Kidney (tissue), 14 donors: Measurements from ENCODE around the gene PTTG1IP2. TPM values are rescaled to one million over a fixed set of nuclear protein-coding genes. Genes with fewer than 3 reads are reported as not detected.
"Not testable (repeated sequence)": the region's sequence is repeated elsewhere in the genome, so short reads cannot be mapped to it uniquely, and the experiment has no call there.

ENCODE experiments used
- DNase-seq, 5 donors: peaks; one replicate each; pipeline ENCODE4 v3.0.0-alpha.2; 2013 to 2020
- FAIRE-seq: peaks from 2 replicates; lab custom pipeline; 2012; peaks lifted over from hg19 to GRCh38; lab: Jason Lieb, UNC
- H3K27ac ChIP-seq, 2 donors: one replicate each; pipeline ENCODE4 v1.7.0; 2013; ENCODE audit warnings: low read depth in 2 of 2, low read length in 2 of 2, inconsistent platforms in 1 of 2
- H3K27me3 ChIP-seq: one replicate; pipeline ENCODE4 v1.7.1; 2013; ENCODE audit warnings: low read length, inconsistent platforms; ENCODE audit not compliant: control insufficient read depth, insufficient read depth
- H3K36me3 ChIP-seq, 3 donors: one replicate each; pipeline versions ENCODE4 v1.7.0 to v1.7.1; 2013; ENCODE audit warnings: low read length in 3 of 3, control low read depth in 1 of 3, inconsistent platforms in 1 of 3; ENCODE audit not compliant: insufficient read depth in 3 of 3, control insufficient read depth in 2 of 3
- H3K4me1 ChIP-seq, 3 donors: one replicate each; pipeline versions ENCODE4 v1.7.0 to v1.7.1; 2013; ENCODE audit warnings: low read length in 3 of 3, inconsistent platforms in 1 of 3, low read depth in 1 of 3; ENCODE audit not compliant: control insufficient read depth in 2 of 3, insufficient read depth in 2 of 3
- H3K4me3 ChIP-seq, 3 donors: one replicate each; pipeline versions ENCODE4 v1.7.0 to v1.8.1; 2013; ENCODE audit warnings: low read length in 3 of 3, control low read depth in 1 of 3, inconsistent platforms in 1 of 3
- H3K9ac ChIP-seq, 3 donors: one replicate each; pipeline versions ENCODE4 v1.7.0 to v1.7.1; 2013; ENCODE audit warnings: low read length in 3 of 3, control low read depth in 1 of 3, inconsistent platforms in 1 of 3
- H3K9me3 ChIP-seq, 3 donors: one replicate each; pipeline versions ENCODE4 v1.7.0 to v1.7.1; 2013; ENCODE audit warnings: low read length in 3 of 3, control low read depth in 1 of 3, inconsistent platforms in 1 of 3; ENCODE audit not compliant: control insufficient read depth in 2 of 3, insufficient read depth in 1 of 3
- intact Hi-C: fragments of 100-400 bp; cut with DNase I; formaldehyde crosslinking; loops from one replicate; pipeline ENCODE4 v1.11.1; 2022
- polyA plus RNA-seq: library from polyadenylated mRNA; stranded (reverse); fragments of 350-450 nt; fragmentation: Illumina TruSeq; extraction: RNeasy Lipid Tissue Mini Kit (QIAGEN cat#74804); gene quantifications from one replicate; pipeline ENCODE4 v1.2.3, GENCODE V29; 2014; ENCODE audit warnings: low read depth, low replicate concordance; ENCODE audit not compliant: insufficient read depth
- total RNA-seq: library from RNA; stranded (reverse); fragmentation: NEBNext Ultra II Directional; extraction: Animal tissue kit (Norgen Biotek cat#: 25700); gene quantifications from one replicate; pipeline ENCODE4 v1.2.1, GENCODE V29; 2021
- TF ChIP-seq, protein P1 (sequence below): IDR thresholded peaks from 3 replicates; pipeline ENCODE4 v1.5.1; 2012; ENCODE audit warnings: mild to moderate bottlenecking, moderate library complexity, borderline replicate concordance; ENCODE audit not compliant: insufficient read depth; ENCODE audit errors: extremely low read depth
- donor health status: control.
- donor health status: control.
- donor health status: control.
- donor health status: control.
- donor health status: control.
- donor health status: DM: yes; HTN: yes; CAD: no.
- donor health status: Normal renal cell carcinoma (clear cell type).

Gene PTTG1IP2
- total and polyA plus RNA-seq, 2 donors from 2014 or later: not detected

DNA sequence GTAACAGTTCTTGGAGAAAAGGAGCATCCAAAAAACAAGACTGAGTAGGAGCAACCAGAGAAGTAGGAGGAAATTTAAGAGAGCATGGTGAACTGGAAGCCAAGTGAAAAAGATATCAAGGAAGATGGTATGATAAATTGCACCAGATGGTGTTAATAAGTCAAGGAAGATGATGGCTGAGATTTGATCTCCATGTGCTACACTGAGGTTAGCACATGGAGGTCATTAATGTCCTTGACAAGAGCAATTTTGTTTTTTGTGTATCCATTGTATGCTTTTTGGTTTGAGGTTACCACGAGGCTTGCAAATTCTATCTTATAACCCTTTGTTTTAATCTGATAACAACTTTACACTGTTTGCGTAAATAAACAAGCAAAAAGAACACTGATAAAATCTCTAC, 11.3 kb upstream of the PTTG1IP2 start:
- intact Hi-C loops: no loop called here
- TF ChIP-seq, protein P1, sequence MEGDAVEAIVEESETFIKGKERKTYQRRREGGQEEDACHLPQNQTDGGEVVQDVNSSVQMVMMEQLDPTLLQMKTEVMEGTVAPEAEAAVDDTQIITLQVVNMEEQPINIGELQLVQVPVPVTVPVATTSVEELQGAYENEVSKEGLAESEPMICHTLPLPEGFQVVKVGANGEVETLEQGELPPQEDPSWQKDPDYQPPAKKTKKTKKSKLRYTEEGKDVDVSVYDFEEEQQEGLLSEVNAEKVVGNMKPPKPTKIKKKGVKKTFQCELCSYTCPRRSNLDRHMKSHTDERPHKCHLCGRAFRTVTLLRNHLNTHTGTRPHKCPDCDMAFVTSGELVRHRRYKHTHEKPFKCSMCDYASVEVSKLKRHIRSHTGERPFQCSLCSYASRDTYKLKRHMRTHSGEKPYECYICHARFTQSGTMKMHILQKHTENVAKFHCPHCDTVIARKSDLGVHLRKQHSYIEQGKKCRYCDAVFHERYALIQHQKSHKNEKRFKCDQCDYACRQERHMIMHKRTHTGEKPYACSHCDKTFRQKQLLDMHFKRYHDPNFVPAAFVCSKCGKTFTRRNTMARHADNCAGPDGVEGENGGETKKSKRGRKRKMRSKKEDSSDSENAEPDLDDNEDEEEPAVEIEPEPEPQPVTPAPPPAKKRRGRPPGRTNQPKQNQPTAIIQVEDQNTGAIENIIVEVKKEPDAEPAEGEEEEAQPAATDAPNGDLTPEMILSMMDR: no peak
- FAIRE-seq (no peak), DNase-seq (no peak)
- H3K27ac ChIP-seq: no peak overlapping the region
- no peaks in the 10 kb centered on the region for H3K36me3 ChIP-seq
- no peak overlapping the region for H3K4me3 ChIP-seq
- H3K4me1 ChIP-seq: peaks cover 0 to 2% (median 0%) of the 10 kb centered on the region in 3 donors
- H3K9ac ChIP-seq: no peak overlapping the region
- no peaks in the 10 kb centered on the region for H3K27me3 ChIP-seq
- no peaks in the 10 kb centered on the region for H3K9me3 ChIP-seq

DNA sequence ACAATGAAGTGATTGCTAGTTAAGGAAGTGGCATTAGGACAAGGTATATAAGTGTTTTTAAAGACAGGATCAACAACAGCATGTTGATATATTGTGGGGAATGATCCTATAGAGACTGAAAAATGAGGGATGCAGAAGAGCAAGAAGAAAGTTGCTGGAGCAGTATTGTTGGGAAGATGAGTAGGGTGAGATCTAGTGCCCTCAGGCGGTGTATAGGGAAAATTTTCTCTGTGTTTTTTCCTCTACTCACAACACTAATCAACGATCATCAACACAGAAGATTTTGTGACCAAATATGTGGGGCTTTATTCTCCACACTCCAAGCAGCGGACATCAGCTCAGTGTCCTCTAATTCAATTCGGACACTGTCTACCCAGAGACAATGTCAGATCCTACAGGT, 9.6 kb upstream of the PTTG1IP2 start:
- TF ChIP-seq, protein P1: no peak
- intact Hi-C loops: no loop called here
- Histone ChIP-seq H3K27me3 (no peaks in the 10 kb centered on the region), H3K9me3 (no peaks in the 10 kb centered on the region), H3K4me3 (no peak overlapping the region), H3K36me3 (no peaks in the 10 kb centered on the region), H3K9ac (no peak overlapping the region), H3K4me1 (peaks cover 0 to 2% (median 0%) of the 10 kb centered on the region in 3 donors), H3K27ac (no peak overlapping the region)
- FAIRE-seq (no peak), DNase-seq (no peak)

DNA sequence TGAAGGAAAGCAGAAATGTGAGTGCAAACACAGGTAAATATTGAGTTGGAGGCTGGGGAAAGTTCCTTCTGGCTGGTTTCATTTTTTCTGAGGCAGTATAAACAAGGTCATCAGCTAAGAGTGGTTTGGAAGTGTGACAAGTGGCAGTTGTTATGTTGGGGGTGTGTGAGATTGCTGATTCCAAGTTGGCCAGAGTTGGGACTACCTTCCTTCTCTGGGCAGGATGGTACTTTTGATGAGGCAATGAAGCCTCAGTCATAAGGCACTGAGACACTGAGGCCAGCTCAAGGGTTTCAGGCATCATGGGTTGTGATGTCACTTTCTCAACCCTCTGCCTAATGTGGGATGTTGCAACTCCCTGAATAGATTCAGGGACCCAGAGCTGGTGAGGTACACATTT, 8.2 kb upstream of the PTTG1IP2 start:
- no peak overlapping the region for H3K27ac ChIP-seq

DNA sequence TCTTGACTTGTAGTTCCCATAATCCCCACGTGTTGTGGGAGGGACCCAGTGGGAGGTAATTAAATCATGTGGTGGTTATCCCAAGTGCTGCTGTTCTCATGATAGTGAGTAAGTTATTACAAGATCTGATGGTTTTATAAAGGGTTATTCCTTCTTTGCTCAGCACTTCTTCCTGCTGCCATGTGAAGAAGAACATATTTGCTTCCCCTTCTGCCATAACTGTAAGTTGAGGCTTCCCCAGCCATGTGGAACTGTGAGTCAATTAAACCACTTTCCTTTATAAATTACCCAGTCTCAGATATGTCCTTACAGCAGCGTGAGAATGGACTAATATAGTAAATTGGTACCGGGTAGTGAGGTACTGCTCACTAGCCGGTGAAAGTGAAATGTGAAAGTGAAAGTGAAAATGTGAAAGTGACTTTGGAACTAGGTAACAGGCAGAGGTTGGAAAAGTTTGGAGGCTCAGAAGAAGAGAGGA, 6.2 kb upstream of the PTTG1IP2 start:
- H3K27me3 ChIP-seq, H3K36me3 ChIP-seq, DNase-seq, H3K4me1 ChIP-seq, H3K9me3 ChIP-seq, intact Hi-C loops, FAIRE-seq: not testable (repeated sequence)
- Histone ChIP-seq H3K4me3 (peak overlapping the region in 2 of 3 donors; percentile 55 to 90), H3K9ac (peak overlapping the region in 2 of 3 donors; percentile 42 to 51), H3K27ac (peak overlapping the region in 1 of 2 donors; percentile 74)

More for the DNA sequence above, 8.2 kb upstream of the PTTG1IP2 start:
- no peak overlapping the region for H3K4me3 ChIP-seq
- DNase-seq (no peak), FAIRE-seq (no peak)
- no peaks in the 10 kb centered on the region for H3K36me3 ChIP-seq
- no peaks in the 10 kb centered on the region for H3K27me3 ChIP-seq
- no peak overlapping the region for H3K9ac ChIP-seq
- peaks cover 0 to 2% (median 0%) of the 10 kb centered on the region in 3 donors for H3K4me1 ChIP-seq
- intact Hi-C loops: no loop called here
- TF ChIP-seq, protein P1: no peak
- no peaks in the 10 kb centered on the region for H3K9me3 ChIP-seq
